HCT116 (cell line): ENCODE data around the gene ABCA6.

Source experiments
- EZH2 ChIP-seq: fragments of 200-600 bp; sonication (generic); IDR thresholded peaks from 2 replicates; pipeline ENCODE4 v1.6.1; 2017; ENCODE audit warnings: antibody characterized with exemption, mixed run types
- RAD21 ChIP-seq: IDR thresholded peaks from 2 replicates; pipeline ENCODE4 v1.6.1; 2012; ENCODE audit warnings: low read depth, mild to moderate bottlenecking
- SP1 ChIP-seq: IDR thresholded peaks from 2 replicates; pipeline ENCODE4 v1.6.1; 2012; ENCODE audit warnings: low read depth
- SRF ChIP-seq: IDR thresholded peaks from 2 replicates; pipeline ENCODE4 v1.6.1; 2012; ENCODE audit warnings: low read depth
- YY1 ChIP-seq: IDR thresholded peaks from 2 replicates; pipeline ENCODE4 v1.6.1; 2011; ENCODE audit warnings: low read length, low read depth, moderate library complexity, mild to moderate bottlenecking; ENCODE audit not compliant: insufficient replicate concordance; ENCODE audit errors: extremely low read depth
- ZFX ChIP-seq: fragments of 450-650 bp; IDR thresholded peaks from 2 replicates; pipeline ENCODE4 v1.6.1; 2017
- TF ChIP-seq, protein P1 (sequence below), 3 experiments: fragments of 200-600 bp in 1 of 3; sonication (generic) in 1 of 3; IDR thresholded peaks in 2 of 3; conservative IDR thresholded peaks in 1 of 3; 2 replicates each; pipeline ENCODE4 v1.5.1; 2012 to 2017; ENCODE audit warnings: low read depth in 2 of 3, low read length in 2 of 3, antibody characterized with exemption in 1 of 3, borderline replicate concordance in 1 of 3, control low read depth in 1 of 3, mild to moderate bottlenecking in 1 of 3, mixed read lengths in 1 of 3, mixed run types in 1 of 3, moderate library complexity in 1 of 3; ENCODE audit not compliant: insufficient read depth in 1 of 3
- TF ChIP-seq, protein P2 (sequence below): IDR thresholded peaks from 2 replicates; pipeline ENCODE4 v1.6.1; 2012
- TF ChIP-seq, protein P3 (sequence below): IDR thresholded peaks from 2 replicates; pipeline ENCODE4 v1.6.1; 2012

DNA sequence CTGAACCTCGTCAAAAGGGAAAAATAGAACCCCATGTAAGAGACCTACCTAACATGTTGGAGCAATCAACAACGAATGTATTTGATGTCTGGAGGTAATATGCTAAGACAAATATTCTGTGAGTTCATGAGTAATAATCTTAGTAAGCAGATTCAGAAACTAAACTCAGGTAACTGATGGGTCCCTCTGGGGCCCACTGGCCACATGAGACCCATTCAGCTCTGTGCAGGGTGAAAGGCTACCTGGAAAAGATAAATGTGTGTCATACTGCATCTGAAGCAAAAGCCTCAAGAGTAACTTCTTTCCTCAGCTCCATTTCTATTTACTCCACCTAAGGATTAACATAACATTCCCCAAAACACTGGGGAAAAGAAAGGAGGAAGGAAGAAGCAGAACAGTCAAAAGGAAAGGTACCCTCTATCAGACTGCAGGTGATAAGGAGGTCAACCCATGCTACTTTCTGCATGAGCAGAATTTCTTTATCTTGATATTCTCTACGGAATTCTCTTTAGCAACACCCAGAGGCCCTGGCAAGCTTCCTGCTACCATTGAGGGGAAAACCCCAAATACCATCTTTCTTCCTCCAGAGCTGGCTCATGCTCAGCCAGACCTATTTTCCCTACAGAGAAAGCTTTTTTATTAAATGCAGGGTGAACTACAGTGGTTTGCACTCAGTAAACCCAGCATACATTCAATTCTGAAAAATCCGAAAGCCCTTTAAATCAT lies 37.7 kb upstream of the ABCA6 start:
- TF ChIP-seq, protein P1, sequence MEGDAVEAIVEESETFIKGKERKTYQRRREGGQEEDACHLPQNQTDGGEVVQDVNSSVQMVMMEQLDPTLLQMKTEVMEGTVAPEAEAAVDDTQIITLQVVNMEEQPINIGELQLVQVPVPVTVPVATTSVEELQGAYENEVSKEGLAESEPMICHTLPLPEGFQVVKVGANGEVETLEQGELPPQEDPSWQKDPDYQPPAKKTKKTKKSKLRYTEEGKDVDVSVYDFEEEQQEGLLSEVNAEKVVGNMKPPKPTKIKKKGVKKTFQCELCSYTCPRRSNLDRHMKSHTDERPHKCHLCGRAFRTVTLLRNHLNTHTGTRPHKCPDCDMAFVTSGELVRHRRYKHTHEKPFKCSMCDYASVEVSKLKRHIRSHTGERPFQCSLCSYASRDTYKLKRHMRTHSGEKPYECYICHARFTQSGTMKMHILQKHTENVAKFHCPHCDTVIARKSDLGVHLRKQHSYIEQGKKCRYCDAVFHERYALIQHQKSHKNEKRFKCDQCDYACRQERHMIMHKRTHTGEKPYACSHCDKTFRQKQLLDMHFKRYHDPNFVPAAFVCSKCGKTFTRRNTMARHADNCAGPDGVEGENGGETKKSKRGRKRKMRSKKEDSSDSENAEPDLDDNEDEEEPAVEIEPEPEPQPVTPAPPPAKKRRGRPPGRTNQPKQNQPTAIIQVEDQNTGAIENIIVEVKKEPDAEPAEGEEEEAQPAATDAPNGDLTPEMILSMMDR (IDR thresholded peaks at IDR 0.05 in 2 of 3, conservative IDR thresholded peaks at IDR 0.05 in 1 of 3; ENCODE audit: borderline replicate concordance in 1 of 3, insufficient read depth in 1 of 3, low read depth in 2 of 3, low read length in 2 of 3): no peak
- TF ChIP-seq ZFX (no peak), EZH2 (no peak), SP1 (no peak), SRF (no peak), YY1 (no peak), RAD21 (no peak)
- TF ChIP-seq, protein P2, sequence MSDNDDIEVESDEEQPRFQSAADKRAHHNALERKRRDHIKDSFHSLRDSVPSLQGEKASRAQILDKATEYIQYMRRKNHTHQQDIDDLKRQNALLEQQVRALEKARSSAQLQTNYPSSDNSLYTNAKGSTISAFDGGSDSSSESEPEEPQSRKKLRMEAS: no peak
- TF ChIP-seq, protein P3, sequence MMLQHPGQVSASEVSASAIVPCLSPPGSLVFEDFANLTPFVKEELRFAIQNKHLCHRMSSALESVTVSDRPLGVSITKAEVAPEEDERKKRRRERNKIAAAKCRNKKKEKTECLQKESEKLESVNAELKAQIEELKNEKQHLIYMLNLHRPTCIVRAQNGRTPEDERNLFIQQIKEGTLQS: no peak
